SJSA1 (cell line): ENCODE measurements around the gene FGF6. TPM values are rescaled to one million over a fixed set of nuclear protein-coding genes. Genes with fewer than 3 reads are reported as not detected.

Experiments used
- DNase-seq, 2 experiments: peaks; one replicate each; pipeline ENCODE4 v3.0.0-alpha.2; 2015 to 2020; ENCODE audit warnings: low spot score in 2 of 2, low read depth in 1 of 2
- H3K27ac ChIP-seq: fragments of 250-450 bp; sonication (Bioruptor Pico); 2 replicates; pipeline ENCODE4 v1.5.1; 2020; ENCODE audit warnings: mild to moderate bottlenecking, moderate library complexity
- H3K27me3 ChIP-seq: fragments of 250-450 bp; sonication (Bioruptor Pico); replicated peaks from 2 replicates; pipeline ENCODE4 v1.5.1; 2020; ENCODE audit warnings: mild to moderate bottlenecking, moderate library complexity
- H3K36me3 ChIP-seq: fragments of 250-450 bp; sonication (Bioruptor Pico); 2 replicates; pipeline ENCODE4 v1.5.1; 2020; ENCODE audit warnings: mild to moderate bottlenecking
- H3K4me1 ChIP-seq: fragments of 250-450 bp; sonication (Bioruptor Pico); replicated peaks from 2 replicates; pipeline ENCODE4 v1.6.1; 2021; ENCODE audit warnings: mild to moderate bottlenecking
- H3K4me3 ChIP-seq: fragments of 250-450 bp; sonication (Bioruptor Pico); 2 replicates; pipeline ENCODE4 v1.5.1; 2020; ENCODE audit warnings: mild to moderate bottlenecking
- H3K9me3 ChIP-seq: fragments of 250-450 bp; sonication (Bioruptor Pico); replicated peaks from 2 replicates; pipeline ENCODE4 v1.5.1; 2020; ENCODE audit warnings: mild to moderate bottlenecking
- total RNA-seq: library from RNA; depleted of rRNA; stranded (reverse); fragments of >200 nt; shearing (Covaris generic); gene quantifications from 2 replicates; pipeline ENCODE4 v1.2.3, GENCODE V29; 2014; rRNA removed

FGF6 gene, protein sequence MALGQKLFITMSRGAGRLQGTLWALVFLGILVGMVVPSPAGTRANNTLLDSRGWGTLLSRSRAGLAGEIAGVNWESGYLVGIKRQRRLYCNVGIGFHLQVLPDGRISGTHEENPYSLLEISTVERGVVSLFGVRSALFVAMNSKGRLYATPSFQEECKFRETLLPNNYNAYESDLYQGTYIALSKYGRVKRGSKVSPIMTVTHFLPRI
- total RNA-seq: not detected in 2 replicates

GRCh38 chr12:4445156-4446101 lies at the start of gene FGF6:
TSS of gene FGF6 (minus strand) at chr12:4445815. CDS start at chr12:4445570, 245 bp downstream.
- H3K4me3 ChIP-seq: no peak within 1 kb of the TSS
- H3K27ac ChIP-seq: no peak within 1 kb of the TSS
- no peaks in the 10 kb centered on the region for H3K4me1 ChIP-seq
- H3K9me3 ChIP-seq: no peaks in the 10 kb centered on the region
- peaks cover 56% of the 10 kb centered on the region for H3K27me3 ChIP-seq
- no peaks in the 10 kb centered on the region for H3K36me3 ChIP-seq
- no peak for DNase-seq

DNA sequence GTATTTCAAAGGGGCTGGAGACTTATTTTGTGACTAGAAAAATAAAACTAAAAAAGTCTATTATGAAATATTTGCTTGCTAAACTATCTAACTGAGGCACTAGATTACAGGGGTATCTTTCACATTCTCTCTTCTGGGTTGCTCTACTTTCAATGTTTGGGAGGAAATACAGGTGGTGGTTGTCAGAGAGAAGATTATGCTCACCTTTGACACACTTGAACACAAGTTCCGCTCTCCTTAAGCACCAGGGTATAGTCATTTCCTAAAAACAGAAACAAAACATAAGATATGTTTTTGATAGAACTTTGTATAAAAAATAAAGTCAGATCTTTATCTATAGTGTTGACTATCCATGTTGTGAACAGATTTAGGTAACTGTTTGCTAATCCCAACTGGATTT lies 45.4 kb upstream of the FGF6 start:
- H3K36me3 ChIP-seq: peaks cover 44% of the 10 kb centered on the region
- no peaks in the 10 kb centered on the region for H3K4me1 ChIP-seq
- no peak for DNase-seq
- H3K27me3 ChIP-seq: no peaks in the 10 kb centered on the region
- H3K9me3 ChIP-seq: no peaks in the 10 kb centered on the region
- no peak overlapping the region for H3K4me3 ChIP-seq
- H3K27ac ChIP-seq: no peak overlapping the region

DNA sequence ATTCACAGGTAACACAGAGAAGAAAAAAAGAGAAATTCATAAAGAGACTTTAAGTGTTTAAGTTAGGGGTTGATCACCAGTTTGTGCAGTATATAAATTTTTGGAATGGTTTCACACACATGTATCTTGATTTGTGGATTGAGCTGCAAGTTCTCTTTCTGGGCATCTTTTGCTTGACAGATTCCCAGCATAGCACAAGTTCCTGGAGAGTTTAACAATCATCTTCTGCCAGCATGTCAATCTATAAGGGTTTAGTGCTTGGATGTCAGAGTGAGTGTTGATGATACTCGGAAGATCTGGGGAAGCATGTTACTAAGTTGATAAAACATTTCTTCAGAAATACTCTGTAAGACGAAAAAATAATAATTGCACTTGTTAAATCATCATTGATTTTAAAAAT lies 43.9 kb upstream of the FGF6 start:
- no peak for DNase-seq
- Histone ChIP-seq H3K4me1 (no peaks in the 10 kb centered on the region), H3K36me3 (peaks cover 37% of the 10 kb centered on the region), H3K4me3 (no peak overlapping the region), H3K9me3 (no peaks in the 10 kb centered on the region), H3K27ac (no peak overlapping the region), H3K27me3 (no peaks in the 10 kb centered on the region)

DNA sequence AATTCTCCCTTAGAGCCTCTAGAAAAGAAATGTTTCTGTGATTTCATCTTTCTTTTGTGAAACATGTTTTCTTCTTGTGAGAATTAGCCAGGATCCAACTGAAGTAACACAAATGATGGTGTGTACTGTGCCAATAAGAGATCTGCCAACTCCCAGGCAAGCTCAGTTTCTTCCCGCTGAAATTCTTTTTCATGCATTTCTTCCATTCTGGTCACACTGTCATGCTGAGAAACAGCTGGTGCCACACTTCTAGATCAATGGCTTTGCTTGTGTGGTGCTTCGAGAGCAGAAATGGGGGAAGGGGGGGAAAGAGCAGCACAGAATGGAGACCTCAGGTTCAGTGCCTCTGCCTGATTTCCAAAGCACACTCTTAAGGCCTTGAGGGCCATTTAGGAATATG lies 41.4 kb upstream of the FGF6 start:
- no peak overlapping the region for H3K27ac ChIP-seq
- H3K36me3 ChIP-seq: peaks cover 33% of the 10 kb centered on the region
- H3K4me3 ChIP-seq: no peak overlapping the region
- H3K9me3 ChIP-seq: no peaks in the 10 kb centered on the region
- DNase-seq: no peak
- 0 out of 2 replicates have a peak, but pooled peaks cover 2% of the 10 kb centered on the region for H3K27me3 ChIP-seq
- no peaks in the 10 kb centered on the region for H3K4me1 ChIP-seq

GRCh38 chr12:4486049-4486699 lies 40.6 kb upstream of the FGF6 start:
- Histone ChIP-seq H3K4me1 (no peaks in the 10 kb centered on the region), H3K27me3 (0 out of 2 replicates have a peak, but pooled peaks cover 2% of the 10 kb centered on the region), H3K27ac (no peak overlapping the region), H3K36me3 (peaks cover 33% of the 10 kb centered on the region), H3K9me3 (no peaks in the 10 kb centered on the region), H3K4me3 (no peak overlapping the region)
- no peak for DNase-seq

DNA sequence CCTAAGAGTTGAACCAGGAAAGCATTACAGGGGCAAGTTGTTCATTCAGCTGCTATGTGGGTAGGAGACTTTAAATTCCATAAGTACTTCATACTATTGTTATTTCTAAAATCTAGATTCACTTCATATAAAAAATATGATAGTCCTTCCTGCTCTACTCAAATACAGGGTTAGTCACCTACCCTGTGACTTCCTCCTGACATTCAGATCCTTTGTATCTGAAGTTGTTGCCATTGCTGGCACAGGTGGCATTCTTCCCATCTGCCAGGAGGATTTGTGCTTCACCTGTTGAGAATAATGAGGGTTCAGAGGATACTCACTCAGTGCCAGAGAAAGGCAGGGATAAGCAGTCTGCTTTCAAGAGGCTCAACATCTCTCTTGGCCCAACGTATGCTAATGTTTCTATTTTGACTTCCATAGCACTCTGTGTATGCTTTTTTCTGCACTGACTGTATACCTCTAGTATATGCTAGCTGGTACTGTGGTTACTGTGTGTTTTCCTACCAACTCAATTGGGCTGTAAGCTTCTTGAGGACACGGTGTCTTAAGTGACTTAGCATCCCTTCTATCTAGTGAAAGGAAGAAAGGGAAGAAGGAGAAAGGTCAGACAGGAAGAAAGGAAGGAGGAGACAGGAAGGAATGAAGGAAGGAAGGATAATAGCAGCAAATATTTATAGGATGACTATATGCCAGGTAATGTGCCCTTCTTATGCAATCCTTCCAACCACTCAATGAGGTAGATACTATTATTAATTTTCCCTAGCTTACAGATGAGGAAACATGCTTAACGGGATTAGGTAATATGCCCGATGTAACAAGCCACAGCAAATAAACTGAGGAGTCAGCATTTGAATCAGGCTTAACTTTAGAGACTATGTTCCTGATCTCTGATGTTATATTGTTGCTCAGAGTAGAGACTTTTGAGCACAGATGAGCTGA lies 38.5 kb upstream of the FGF6 start:
- H3K9me3 ChIP-seq: no peaks in the 10 kb centered on the region
- H3K36me3 ChIP-seq: peaks cover 13% of the 10 kb centered on the region
- no peaks in the 10 kb centered on the region for H3K4me1 ChIP-seq
- no peak overlapping the region for H3K27ac ChIP-seq
- 0 out of 2 replicates have a peak, but pooled peaks cover 2% of the 10 kb centered on the region for H3K27me3 ChIP-seq
- no peak overlapping the region for H3K4me3 ChIP-seq
- no peak for DNase-seq

DNA sequence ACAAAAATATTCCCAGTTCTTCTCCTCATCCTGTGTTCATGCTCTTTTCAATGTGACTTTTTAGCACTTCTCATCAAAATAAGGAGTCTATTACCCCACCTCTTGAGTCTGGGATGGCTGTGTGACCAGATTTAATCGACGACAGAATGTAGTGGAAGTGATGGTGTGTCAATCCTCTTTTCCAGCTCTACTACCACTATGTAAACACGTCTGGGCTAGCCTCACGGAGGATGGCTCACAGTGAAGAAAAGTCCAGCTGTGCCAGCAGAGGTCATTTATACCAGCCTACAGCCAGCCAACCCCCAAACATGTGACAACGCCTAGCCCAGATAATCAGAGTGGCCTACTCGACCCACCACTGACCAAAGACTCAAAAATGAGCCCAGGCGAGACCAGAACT lies 37.3 kb upstream of the FGF6 start:
- H3K27ac ChIP-seq: no peak overlapping the region
- no peaks in the 10 kb centered on the region for H3K4me1 ChIP-seq
- H3K27me3 ChIP-seq: 0 out of 2 replicates have a peak, but pooled peaks cover 2% of the 10 kb centered on the region
- DNase-seq: no peak
- H3K36me3 ChIP-seq: peaks cover under 1% of the 10 kb centered on the region
- H3K4me3 ChIP-seq: no peak overlapping the region
- H3K9me3 ChIP-seq: no peaks in the 10 kb centered on the region

DNA sequence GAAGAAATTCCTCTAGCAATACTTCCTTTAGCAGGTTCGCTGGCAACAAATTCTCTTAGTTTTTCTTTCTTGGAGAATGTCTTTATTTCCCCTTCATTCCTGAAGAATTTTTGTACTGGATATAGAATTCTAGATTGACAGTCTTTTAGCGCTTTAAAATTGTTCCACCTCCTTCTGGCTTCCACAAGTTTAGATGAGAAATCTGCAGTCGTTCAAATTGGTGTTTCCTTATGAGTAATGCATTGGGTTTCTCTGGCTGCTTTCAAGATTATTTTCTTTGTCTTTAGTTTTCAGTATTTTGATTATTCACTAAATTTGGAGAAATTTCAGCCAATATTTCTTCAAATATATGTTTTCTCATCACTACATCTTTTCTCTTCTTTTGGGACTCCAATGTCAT lies 33.3 kb upstream of the FGF6 start:
- H3K4me3 ChIP-seq: no peak overlapping the region
- H3K27ac ChIP-seq: no peak overlapping the region
- no peak for DNase-seq
- peaks cover 13% of the 10 kb centered on the region for H3K27me3 ChIP-seq
- H3K4me1 ChIP-seq: no peaks in the 10 kb centered on the region
- H3K9me3 ChIP-seq: no peaks in the 10 kb centered on the region
- no peaks in the 10 kb centered on the region for H3K36me3 ChIP-seq

DNA sequence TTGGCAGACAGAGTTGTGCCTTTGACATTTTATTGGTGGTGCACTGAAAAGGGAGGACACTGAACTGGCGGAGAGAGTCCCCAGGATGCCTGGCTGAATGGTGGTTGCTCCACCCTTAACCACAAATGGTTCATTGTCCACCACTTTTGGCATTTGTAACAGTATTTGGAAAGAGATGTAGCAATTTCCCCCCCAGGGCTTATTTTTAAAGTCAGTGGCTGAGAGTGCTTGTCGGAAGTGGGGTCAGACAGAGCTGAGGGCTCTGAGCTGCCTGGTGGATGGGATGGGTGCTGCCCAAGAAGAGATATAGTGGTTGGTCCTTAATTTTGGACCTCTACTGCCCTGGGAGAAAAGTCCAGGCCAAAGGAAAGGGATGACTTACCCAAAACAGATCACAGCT lies 31.5 kb upstream of the FGF6 start:
- no peak overlapping the region for H3K27ac ChIP-seq
- peaks cover 13% of the 10 kb centered on the region for H3K27me3 ChIP-seq
- no peaks in the 10 kb centered on the region for H3K4me1 ChIP-seq
- no peak overlapping the region for H3K4me3 ChIP-seq
- H3K9me3 ChIP-seq: no peaks in the 10 kb centered on the region
- no peak for DNase-seq
- no peaks in the 10 kb centered on the region for H3K36me3 ChIP-seq

GRCh38 chr12:4472046-4472445 lies 26.4 kb upstream of the FGF6 start:
- no peak overlapping the region for H3K27ac ChIP-seq
- H3K27me3 ChIP-seq: peaks cover 28% of the 10 kb centered on the region
- no peak overlapping the region for H3K4me3 ChIP-seq

DNA sequence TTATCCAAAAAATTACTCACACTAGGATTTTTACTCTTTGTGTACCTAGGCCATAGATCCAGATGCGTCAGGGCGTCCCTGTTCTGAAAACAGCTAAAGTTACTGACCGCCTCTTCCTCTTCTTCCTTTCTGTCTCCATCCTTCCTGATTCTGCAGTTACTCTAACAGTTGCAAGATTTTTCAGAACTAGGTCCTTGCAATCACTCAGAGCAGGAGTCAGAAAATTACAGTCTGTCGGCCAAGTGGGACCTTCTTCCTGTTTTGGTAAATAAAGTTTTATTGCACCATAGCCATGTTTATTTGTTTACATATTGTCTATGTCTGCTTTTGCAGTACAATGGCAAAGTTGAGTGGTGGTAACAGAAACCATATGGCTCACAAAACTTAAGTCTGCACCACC lies 25.6 kb upstream of the FGF6 start:
- Histone ChIP-seq H3K27me3 (peaks cover 34% of the 10 kb centered on the region), H3K27ac (no peak overlapping the region), H3K36me3 (no peaks in the 10 kb centered on the region), H3K4me3 (no peak overlapping the region), H3K9me3 (no peaks in the 10 kb centered on the region), H3K4me1 (no peaks in the 10 kb centered on the region)
- DNase-seq: no peak

More at GRCh38 chr12:4472046-4472445, 26.4 kb upstream of the FGF6 start:
- DNase-seq: no peak
- H3K4me1 ChIP-seq: no peaks in the 10 kb centered on the region
- no peaks in the 10 kb centered on the region for H3K36me3 ChIP-seq
- H3K9me3 ChIP-seq: no peaks in the 10 kb centered on the region

- Histone ChIP-seq H3K36me3 (no peaks in the 10 kb centered on the region), H3K4me1 (no peaks in the 10 kb centered on the region), H3K27ac (no peak overlapping the region), H3K9me3 (no peaks in the 10 kb centered on the region), H3K27me3 (peaks cover 22% of the 10 kb centered on the region), H3K4me3 (no peak overlapping the region)
- no peak for DNase-seq
Observed at GRCh38 chr12:4468994-4469393, 23.4 kb upstream of the FGF6 start.

DNA sequence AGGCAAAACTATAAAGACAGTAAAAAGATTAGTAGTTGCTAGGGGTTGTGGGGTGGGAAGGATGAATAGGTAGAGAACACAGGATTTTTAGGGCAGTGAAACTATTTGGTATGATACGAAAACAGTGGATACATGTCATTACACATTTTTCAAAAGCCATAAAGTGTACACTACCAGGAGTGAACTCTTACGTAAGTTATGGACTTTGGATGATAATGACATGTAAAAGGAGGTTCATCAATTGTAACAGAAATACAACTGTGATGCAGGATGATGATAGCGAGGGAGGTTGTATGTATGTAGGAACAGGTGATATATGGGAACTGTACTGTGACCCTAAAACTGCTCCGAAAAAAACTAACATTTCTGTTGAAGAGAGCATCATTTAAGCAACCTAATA lies 15.1 kb upstream of the FGF6 start:
- Histone ChIP-seq H3K4me3 (no peak overlapping the region), H3K27me3 (peaks cover 6% of the 10 kb centered on the region; the same call in 1 of the 2 replicates), H3K27ac (no peak overlapping the region), H3K9me3 (no peaks in the 10 kb centered on the region), H3K36me3 (no peaks in the 10 kb centered on the region), H3K4me1 (no peaks in the 10 kb centered on the region)
- no peak for DNase-seq
